C4-2B (cell line): ENCODE results near the gene SETBP1.

Experiments used
- H3K27ac ChIP-seq: fragments of 450-650 bp; 2 replicates; pipeline ENCODE4 v1.5.1; 2017
- ZFX ChIP-seq: fragments of 450-650 bp; IDR thresholded peaks from 2 replicates; pipeline ENCODE4 v1.6.1; 2017
- TF ChIP-seq, protein P1 (sequence below): fragments of 450-650 bp; conservative IDR thresholded peaks from 2 replicates; pipeline ENCODE4 v1.5.1; 2017; ENCODE audit warnings: mild to moderate bottlenecking

Gene SETBP1

DNA sequence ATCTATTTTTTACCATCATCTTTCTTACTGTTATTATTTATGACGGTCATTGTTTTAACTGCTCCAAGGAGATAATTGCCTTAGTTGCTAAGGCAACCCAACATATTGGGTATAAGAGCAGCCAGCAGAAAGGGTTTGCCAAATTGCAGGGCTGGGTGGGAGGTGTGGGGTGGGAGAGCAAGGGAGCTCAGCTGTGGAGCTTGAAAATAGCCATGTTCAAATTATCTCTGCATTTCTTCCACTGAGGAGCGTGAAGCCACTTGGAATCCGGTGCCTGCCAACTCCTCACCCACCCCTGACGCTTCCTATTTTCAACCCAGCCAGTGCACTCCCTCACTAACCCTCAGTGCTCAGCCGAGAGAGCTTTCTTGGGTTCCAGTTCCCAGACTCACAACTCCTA lies 60.8 kb downstream of the SETBP1 start:
- TF ChIP-seq, protein P1, sequence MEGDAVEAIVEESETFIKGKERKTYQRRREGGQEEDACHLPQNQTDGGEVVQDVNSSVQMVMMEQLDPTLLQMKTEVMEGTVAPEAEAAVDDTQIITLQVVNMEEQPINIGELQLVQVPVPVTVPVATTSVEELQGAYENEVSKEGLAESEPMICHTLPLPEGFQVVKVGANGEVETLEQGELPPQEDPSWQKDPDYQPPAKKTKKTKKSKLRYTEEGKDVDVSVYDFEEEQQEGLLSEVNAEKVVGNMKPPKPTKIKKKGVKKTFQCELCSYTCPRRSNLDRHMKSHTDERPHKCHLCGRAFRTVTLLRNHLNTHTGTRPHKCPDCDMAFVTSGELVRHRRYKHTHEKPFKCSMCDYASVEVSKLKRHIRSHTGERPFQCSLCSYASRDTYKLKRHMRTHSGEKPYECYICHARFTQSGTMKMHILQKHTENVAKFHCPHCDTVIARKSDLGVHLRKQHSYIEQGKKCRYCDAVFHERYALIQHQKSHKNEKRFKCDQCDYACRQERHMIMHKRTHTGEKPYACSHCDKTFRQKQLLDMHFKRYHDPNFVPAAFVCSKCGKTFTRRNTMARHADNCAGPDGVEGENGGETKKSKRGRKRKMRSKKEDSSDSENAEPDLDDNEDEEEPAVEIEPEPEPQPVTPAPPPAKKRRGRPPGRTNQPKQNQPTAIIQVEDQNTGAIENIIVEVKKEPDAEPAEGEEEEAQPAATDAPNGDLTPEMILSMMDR = no peak
- no peak for TF ChIP-seq ZFX
- H3K27ac ChIP-seq = no peak overlapping the region

DNA sequence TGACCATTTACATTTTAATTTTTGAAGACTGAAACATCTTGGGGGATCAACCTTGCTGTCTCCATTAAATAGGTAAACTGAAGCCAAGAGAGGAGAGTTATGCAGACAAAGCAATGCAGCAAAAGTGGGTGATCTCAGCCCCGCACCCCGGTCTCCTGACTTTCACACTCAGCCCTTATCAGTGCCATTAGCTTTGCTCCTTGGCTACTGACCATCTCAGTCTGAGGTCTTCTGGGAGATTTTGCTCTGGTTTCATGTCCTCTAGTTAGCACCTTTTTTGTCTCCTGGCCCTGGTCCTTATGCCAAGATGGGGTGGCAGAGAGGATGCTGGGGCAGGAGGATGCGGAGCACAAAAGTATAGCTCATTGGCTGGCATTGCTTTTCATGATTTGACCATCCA lies 61.4 kb downstream of the SETBP1 start:
- H3K27ac ChIP-seq = no peak overlapping the region
- TF ChIP-seq, protein P1 = no peak
- TF ChIP-seq ZFX = no peak

DNA sequence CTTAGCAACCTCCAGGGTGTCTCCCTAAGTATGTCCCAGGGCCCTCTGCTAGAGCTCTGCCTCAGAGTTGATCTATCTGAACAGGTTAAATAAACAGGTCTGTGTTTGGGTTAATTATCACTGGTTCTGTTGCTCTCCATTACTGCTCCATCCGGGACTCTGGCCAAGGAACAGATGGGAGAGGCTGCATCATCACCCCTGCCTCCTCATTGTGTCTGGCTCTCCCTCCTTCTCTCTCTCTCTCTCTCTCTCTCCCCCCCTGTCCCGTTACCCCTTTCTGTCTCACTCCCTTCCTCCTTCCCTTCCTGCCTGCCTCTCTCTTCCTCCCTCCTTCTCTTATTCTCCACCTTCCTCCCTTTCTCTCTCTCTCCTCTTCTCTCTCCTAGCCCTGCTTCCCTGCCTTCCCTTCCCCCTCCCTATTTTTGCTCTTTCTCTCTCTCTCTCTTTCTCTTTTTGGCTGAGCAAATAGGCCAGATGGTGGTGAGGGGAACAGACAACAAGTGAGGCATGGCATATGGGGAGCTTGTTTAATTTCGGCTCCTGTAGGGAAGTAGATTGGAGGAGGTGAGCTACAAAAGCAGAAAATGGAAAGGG lies 62.1 kb downstream of the SETBP1 start:
- H3K27ac ChIP-seq = no peak overlapping the region

DNA sequence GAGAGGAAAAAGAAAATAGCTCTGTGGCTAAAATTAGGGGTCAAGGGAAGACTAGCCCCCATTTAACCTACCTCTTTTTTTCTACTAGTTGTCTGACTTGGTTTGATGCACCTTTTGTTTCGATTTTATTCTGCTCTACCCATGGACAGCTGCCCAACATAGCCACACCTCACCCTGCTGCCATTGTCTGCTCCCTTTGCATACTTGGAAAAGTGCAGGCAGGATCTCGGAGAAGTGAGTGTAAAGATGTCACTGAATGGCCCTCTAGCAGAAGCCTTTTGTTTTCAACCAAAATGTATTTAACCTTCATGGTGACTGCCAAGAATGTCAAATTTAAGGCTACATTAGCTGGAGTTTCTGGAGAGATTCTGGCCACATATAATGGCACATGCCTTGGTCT lies 62.9 kb downstream of the SETBP1 start:
- H3K27ac ChIP-seq = no peak overlapping the region
- TF ChIP-seq ZFX = no peak
- TF ChIP-seq, protein P1 = no peak

More for the DNA sequence above, 62.1 kb downstream of the SETBP1 start:
- TF ChIP-seq, protein P1 = no peak
- no peak for TF ChIP-seq ZFX

DNA sequence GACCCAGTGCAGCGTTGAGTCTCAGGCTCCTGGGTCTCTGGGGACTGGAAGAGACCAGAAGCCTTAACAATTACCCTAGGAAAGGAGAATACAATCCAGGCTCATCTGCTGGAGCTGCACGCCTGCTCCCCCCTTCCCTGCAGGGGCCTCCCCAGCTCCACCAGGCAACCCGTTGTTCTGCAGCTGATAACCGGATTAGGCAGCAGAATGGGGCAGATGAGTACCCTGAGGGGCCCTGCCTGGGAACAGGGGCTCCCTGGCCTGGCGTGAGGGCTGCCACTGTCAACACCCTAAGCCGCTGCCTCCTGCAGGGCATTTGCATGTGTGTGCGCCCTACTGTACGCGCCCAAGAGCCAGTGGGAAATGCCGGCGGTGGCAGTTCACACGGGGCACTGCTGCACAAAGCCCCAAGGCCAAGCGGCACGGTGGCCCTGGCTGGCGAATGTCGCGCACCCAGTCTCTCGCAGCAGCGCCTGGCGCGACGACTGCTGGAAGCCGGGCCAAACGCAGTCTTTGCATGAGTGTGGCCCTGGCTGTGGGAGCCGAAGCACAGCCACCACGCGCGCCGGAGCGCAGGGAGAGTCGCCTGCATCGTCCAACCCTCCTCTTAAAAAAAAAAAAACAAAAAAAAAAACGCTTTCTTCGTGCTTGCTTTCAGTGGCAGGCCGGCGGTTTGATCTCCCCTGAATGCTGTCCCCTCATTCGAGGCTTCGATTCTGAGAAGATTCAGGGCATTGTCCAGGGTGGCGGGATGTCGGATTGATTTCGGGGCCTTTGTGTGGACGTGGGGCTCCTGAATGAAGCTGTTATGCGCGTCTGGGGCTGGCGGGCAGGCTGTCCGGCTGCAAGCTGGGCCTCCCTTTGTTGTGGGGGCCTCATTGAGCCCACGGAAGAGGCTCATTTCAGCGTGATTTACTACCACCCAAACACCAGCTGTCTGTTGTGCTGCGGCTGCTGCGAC lies 63.8 kb downstream of the SETBP1 start:
- TF ChIP-seq, protein P1 = no peak
- TF ChIP-seq ZFX = no peak
- H3K27ac ChIP-seq = no peak overlapping the region

DNA sequence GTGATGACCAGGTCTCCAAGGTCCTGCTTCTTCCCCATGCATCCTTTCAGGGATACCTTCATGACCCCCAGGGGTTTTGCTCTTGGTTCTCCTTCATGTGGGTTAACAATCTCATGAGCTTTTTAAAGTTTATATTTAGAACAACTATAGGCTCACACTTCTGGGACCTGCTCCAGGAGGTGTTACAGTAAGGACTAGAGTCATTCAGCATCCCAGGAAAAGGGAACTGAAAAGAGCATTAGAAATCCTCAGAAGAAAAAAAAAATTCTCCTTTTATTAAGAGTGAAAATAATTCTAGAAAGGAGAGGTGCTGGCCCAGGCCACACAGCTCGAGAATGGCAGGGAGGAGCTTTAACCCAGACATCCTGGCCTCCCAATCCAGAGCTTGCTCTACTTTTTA lies 66.5 kb downstream of the SETBP1 start:
- TF ChIP-seq, protein P1 = no peak
- TF ChIP-seq ZFX = no peak

DNA sequence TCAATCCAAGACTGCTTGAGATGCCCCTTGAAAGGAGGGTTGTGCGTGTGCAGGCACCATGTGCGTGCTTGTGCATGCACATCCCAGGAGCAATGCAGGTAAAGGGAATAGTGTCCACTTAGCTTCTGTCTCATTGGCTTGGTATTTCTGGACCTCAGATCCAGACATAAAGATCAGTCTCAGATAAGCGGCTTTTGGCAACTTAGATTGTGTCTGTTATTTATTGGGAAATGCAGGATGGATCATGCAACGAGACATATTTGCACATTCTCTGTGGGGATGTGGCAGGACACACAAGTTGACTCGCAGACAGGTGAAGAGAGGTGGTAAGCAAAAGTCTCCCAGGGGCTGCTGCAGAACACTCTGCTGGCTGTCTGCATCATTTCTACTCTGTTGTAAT lies 67.9 kb downstream of the SETBP1 start:
- no peak overlapping the region for H3K27ac ChIP-seq
- TF ChIP-seq, protein P1 = no peak
- TF ChIP-seq ZFX = no peak

More for the DNA sequence above, 66.5 kb downstream of the SETBP1 start:
- no peak overlapping the region for H3K27ac ChIP-seq
